ENCODE data around the gene VAC14. TPM values are rescaled to one million over a fixed set of nuclear protein-coding genes. Genes with fewer than 3 reads are reported as not detected.

The VAC14 gene
- total and polyA plus RNA-seq, 2 of the 8 experiments (the other 6 are each of a cell fraction or from before 2014, with no cell fraction given): 56.0 to 108 TPM

- CTCF ChIA-PET (ENCODE audit: partially characterized antibody): interaction anchor here (0.7 to 3.4 kb wide), 4 partner anchors 8 to 123 kb away, joined by 3 to 22 read pairs (median 4); no protein-coding TSS in a partner anchor
- FAIRE-seq: peak; percentile 97
- no peak for TF ChIP-seq ASH2L (IDR thresholded peaks at IDR 0.05; ENCODE audit: low read length)
- no peak for TF ChIP-seq BCL11A (IDR thresholded peaks at IDR 0.05; ENCODE audit: low read depth in 2 of 2, low read length in 2 of 2)
- TF ChIP-seq FOSL1 (IDR thresholded peaks at IDR 0.05; ENCODE audit: insufficient read depth, low read depth, low read length): no peak
- no peak for TF ChIP-seq CEBPB (IDR thresholded peaks at IDR 0.05; ENCODE audit: low read depth, low read length)
- no peak for TF ChIP-seq RNF2 (IDR thresholded peaks at IDR 0.05; ENCODE audit: borderline replicate concordance, low read depth, low read length, missing control alignments, poor library complexity, severe bottlenecking)
- TF ChIP-seq SP2 (IDR thresholded peaks at IDR 0.05; ENCODE audit: low read length): no peak
- TF ChIP-seq POLR2A (IDR thresholded peaks at IDR 0.05; ENCODE audit: control extremely low read depth in 1 of 2, low read depth in 2 of 2, low read length in 2 of 2): no peak
- no peak for TF ChIP-seq PHF8 (conservative IDR thresholded peaks at IDR 0.05; ENCODE audit: low read depth, low read length)
- no peak for TF ChIP-seq RAD21 (IDR thresholded peaks at IDR 0.05 in 1 of 2, conservative IDR thresholded peaks at IDR 0.05 in 1 of 2; ENCODE audit: low read depth in 2 of 2, low read length in 2 of 2)
- 0 out of 2 replicates have a peak, but pooled peaks have one; percentile 23 for TF ChIP-seq MAX (IDR thresholded peaks at IDR 0.05)
- no peak; the same call in 1 of the 2 replicates for TF ChIP-seq SP1 (IDR thresholded peaks at IDR 0.05; ENCODE audit: low read depth, low read length)
- TF ChIP-seq JUND (IDR thresholded peaks at IDR 0.05; ENCODE audit: low read length): no peak
- TF ChIP-seq NANOG (IDR thresholded peaks at IDR 0.05; ENCODE audit: insufficient read depth, low read depth, low read length, poor library complexity, severe bottlenecking): peak; percentile 31
- peak; percentile 99 for TF ChIP-seq TBP (IDR thresholded peaks at IDR 0.05; ENCODE audit: low read depth, low read length)
Measured at GRCh38 chr16:70778901-70779309, 22.1 kb downstream of the VAC14 start.

More at GRCh38 chr16:70778901-70779309, 22.1 kb downstream of the VAC14 start:
- Histone ChIP-seq H3K79me2 (ENCODE audit: control insufficient read depth in 1 of 2, insufficient read depth in 2 of 2, low read length in 2 of 2) (no peaks in the 10 kb centered on the region), H4K8ac (ENCODE audit: extremely low read depth, insufficient read depth, low read length) (no peak overlapping the region), H2BK120ac (replicated peaks; ENCODE audit: low read depth, low read length) (no peak overlapping the region), H3K4me1 (replicated peaks in 1 of 4; ENCODE audit: control insufficient read depth in 3 of 4, insufficient read depth in 4 of 4, low read length in 3 of 4) (no peaks in the 10 kb centered on the region; a peak in 1 of 7 replicates), H3K27ac (ENCODE audit: low read depth, low read length) (no peak overlapping the region), H3K9me3 (ENCODE audit: insufficient read depth in 2 of 2, low read depth in 1 of 2, low read length in 1 of 2) (peaks cover 3 to 5% of the 10 kb centered on the region in 2 experiments; a peak in 1 of 4 replicates), H3K4me3 (ENCODE audit: extremely low read depth in 1 of 4, insufficient read depth in 2 of 4, low read depth in 3 of 4, low read length in 4 of 4) (no peak overlapping the region), H3K79me1 (ENCODE audit: low read depth, low read length) (no peaks in the 10 kb centered on the region), H3K27me3 (replicated peaks in 1 of 4; ENCODE audit: control insufficient read depth in 3 of 4, extremely low read depth in 1 of 4, insufficient read depth in 3 of 4, low read length in 3 of 4) (no peaks in the 10 kb centered on the region), H2BK5ac (ENCODE audit: low read depth, low read length) (no peak overlapping the region), H3K18ac (ENCODE audit: extremely low read depth, low read length) (no peak overlapping the region), H4K20me1 (replicated peaks in 1 of 2; ENCODE audit: control insufficient read depth in 1 of 2, insufficient read depth in 2 of 2, low read length in 2 of 2) (peaks cover 3 to 4% of the 10 kb centered on the region in 2 experiments), H3K36me3 (ENCODE audit: control insufficient read depth in 2 of 4, insufficient read depth in 4 of 4, low read length in 3 of 4) (peaks cover 22 to 44% (median 35%) of the 10 kb centered on the region in 4 experiments), H2AFZ (ENCODE audit: low read length) (no peak overlapping the region), H4K5ac (ENCODE audit: insufficient read length, low read depth, low read length) (no peak overlapping the region), H3K23ac (ENCODE audit: insufficient read length) (no peak overlapping the region), H4K91ac (replicated peaks; ENCODE audit: insufficient read length, low read length) (no peak overlapping the region), H3K56ac (replicated peaks; ENCODE audit: insufficient read length, low read depth, low read length) (no peak overlapping the region), H3K4ac (replicated peaks; ENCODE audit: insufficient read length, low read depth, low read length) (no peak overlapping the region), H3K9ac (replicated peaks in 1 of 4; ENCODE audit: extremely low read depth in 1 of 4, low read depth in 3 of 4, low read length in 3 of 4) (no peak overlapping the region), H3K14ac (ENCODE audit: insufficient read length) (no peak overlapping the region), H2BK20ac (ENCODE audit: low read length) (no peak overlapping the region), H3K4me2 (ENCODE audit: insufficient read depth in 1 of 2, low read depth in 2 of 2, low read length in 2 of 2) (no peak overlapping the region), H2BK12ac (ENCODE audit: low read depth, low read length) (no peak overlapping the region), H3K23me2 (ENCODE audit: low read depth, low read length) (no peaks in the 10 kb centered on the region), H2AK5ac (ENCODE audit: low read depth, low read length) (no peak overlapping the region), H2BK15ac (ENCODE audit: low read length) (no peak overlapping the region)
- 64% methylated on average over 8 of the region's 8 CpGs; no CpG with 5 or more reads in 1 of the 2 experiments for WGBS, 2 experiments (ENCODE audit: extremely low coverage in 1 of 2, insufficient coverage in 1 of 2, insufficient read length in 1 of 2, insufficient replicate concordance in 2 of 2, low coverage in 1 of 2, low lambda C conversion rate in 2 of 2, missing lambda C conversion rate in 1 of 2)
- POLR2A ChIA-PET (ENCODE audit: partially characterized antibody): interaction anchor here (1.0 to 2.2 kb wide), 4 partner anchors 9 to 97 kb away, joined by 3 to 6 read pairs (median 4); no protein-coding TSS in a partner anchor
- peak; percentile 74 to 87 for DNase-seq (ENCODE audit: low read depth in 1 of 2, low spot score in 2 of 2)
